ENCODE data around the gene ZNF883. TPM values are rescaled to one million over a fixed set of nuclear protein-coding genes. Genes with fewer than 3 reads are reported as not detected.

Gene ZNF883
- total and polyA plus RNA-seq, 9 donors, result 2.9 to 5.3 (median 3.8) TPM

- Histone ChIP-seq H3K9me3 (replicated peaks; ENCODE audit: control insufficient read depth, low read depth, low read length) (peaks cover under 1% of the 10 kb centered on the region), H3K4me1 (ENCODE audit: control insufficient read depth, insufficient read depth, low read length) (peaks cover 2% of the 10 kb centered on the region), H3K4me3 (ENCODE audit: low read length) (peak overlapping the region; percentile 50), H3K27ac (ENCODE audit: low read length) (no peak overlapping the region), H3K36me3 (ENCODE audit: control insufficient read depth, insufficient read depth, low read length) (no peaks in the 10 kb centered on the region), H3K27me3 (ENCODE audit: control insufficient read depth, insufficient read depth, low read length) (no peaks in the 10 kb centered on the region)
- WGBS (ENCODE audit: insufficient coverage), result no CpG with 5 or more reads among the region's 9 CpGs
- peak; percentile 1 for DNase-seq
Measured at GRCh38 chr9:113012492-113012891, 500 bp upstream of the ZNF883 start.

- no peaks in the 10 kb centered on the region for H3K27me3 ChIP-seq (ENCODE audit: control insufficient read depth, insufficient read depth, low read length)
- WGBS (ENCODE audit: insufficient coverage), result no CpG with 5 or more reads among the region's 1 CpG
- no peaks in the 10 kb centered on the region for H3K4me1 ChIP-seq (ENCODE audit: control insufficient read depth, insufficient read depth, low read length)
- no peak for DNase-seq
- H3K4me3 ChIP-seq (ENCODE audit: low read length), result no peak overlapping the region
- H3K27ac ChIP-seq (ENCODE audit: low read length), result no peak overlapping the region
- peaks cover 17% of the 10 kb centered on the region for H3K9me3 ChIP-seq (replicated peaks; ENCODE audit: control insufficient read depth, low read depth, low read length)
- H3K36me3 ChIP-seq (ENCODE audit: control insufficient read depth, insufficient read depth, low read length), result no peaks in the 10 kb centered on the region
Measured at GRCh38 chr9:113005777-113006176, 6.2 kb downstream of the ZNF883 start.

GRCh38 chr9:112997236-112997941 lies 14.6 kb downstream of the ZNF883 start:
- Histone ChIP-seq H3K36me3 (ENCODE audit: control insufficient read depth, insufficient read depth, low read length) (peaks cover 15% of the 10 kb centered on the region), H3K27me3 (ENCODE audit: control insufficient read depth, insufficient read depth, low read length) (no peaks in the 10 kb centered on the region), H3K4me1 (ENCODE audit: control insufficient read depth, insufficient read depth, low read length) (no peaks in the 10 kb centered on the region), H3K9me3 (replicated peaks; ENCODE audit: control insufficient read depth, low read depth, low read length) (peaks cover 60% of the 10 kb centered on the region), H3K4me3 (ENCODE audit: low read length) (no peak overlapping the region), H3K27ac (ENCODE audit: low read length) (no peak overlapping the region)
- WGBS (ENCODE audit: insufficient coverage), result no CpG with 5 or more reads among the region's 8 CpGs
- DNase-seq, result no peak

- 0% methylated on average over 2 of the region's 5 CpGs for WGBS (ENCODE audit: insufficient coverage)
- H3K4me1 ChIP-seq (ENCODE audit: control insufficient read depth, insufficient read depth, low read length), result no peaks in the 10 kb centered on the region
- H3K27ac ChIP-seq (ENCODE audit: low read length), result no peak overlapping the region
- H3K27me3 ChIP-seq (ENCODE audit: control insufficient read depth, insufficient read depth, low read length), result no peaks in the 10 kb centered on the region
- no peaks in the 10 kb centered on the region for H3K36me3 ChIP-seq (ENCODE audit: control insufficient read depth, insufficient read depth, low read length)
- H3K4me3 ChIP-seq (ENCODE audit: low read length), result no peak overlapping the region
- DNase-seq, result peak; percentile 1
- H3K9me3 ChIP-seq (replicated peaks; ENCODE audit: control insufficient read depth, low read depth, low read length), result no peaks in the 10 kb centered on the region
Measured at GRCh38 chr9:112971415-112971814, 40.6 kb downstream of the ZNF883 start.

GRCh38 chr9:112970939-112971338 lies 41.1 kb downstream of the ZNF883 start:
- Histone ChIP-seq H3K27ac (ENCODE audit: low read length) (no peak overlapping the region), H3K4me1 (ENCODE audit: control insufficient read depth, insufficient read depth, low read length) (no peaks in the 10 kb centered on the region), H3K27me3 (ENCODE audit: control insufficient read depth, insufficient read depth, low read length) (no peaks in the 10 kb centered on the region), H3K36me3 (ENCODE audit: control insufficient read depth, insufficient read depth, low read length) (no peaks in the 10 kb centered on the region), H3K9me3 (replicated peaks; ENCODE audit: control insufficient read depth, low read depth, low read length) (no peaks in the 10 kb centered on the region), H3K4me3 (ENCODE audit: low read length) (no peak overlapping the region)
- 62% methylated on average over 4 of the region's 6 CpGs for WGBS (ENCODE audit: insufficient coverage)
- DNase-seq, result peak; percentile 2

GRCh38 chr9:112969730-112970129 lies 42.3 kb downstream of the ZNF883 start:
- Histone ChIP-seq H3K27ac (ENCODE audit: low read length) (no peak overlapping the region), H3K9me3 (replicated peaks; ENCODE audit: control insufficient read depth, low read depth, low read length) (no peaks in the 10 kb centered on the region), H3K4me3 (ENCODE audit: low read length) (no peak overlapping the region), H3K36me3 (ENCODE audit: control insufficient read depth, insufficient read depth, low read length) (no peaks in the 10 kb centered on the region), H3K27me3 (ENCODE audit: control insufficient read depth, insufficient read depth, low read length) (no peaks in the 10 kb centered on the region), H3K4me1 (ENCODE audit: control insufficient read depth, insufficient read depth, low read length) (no peaks in the 10 kb centered on the region)
- no peak for DNase-seq
- WGBS (ENCODE audit: insufficient coverage), result 75% methylated on average over 2 of the region's 4 CpGs

- H3K4me3 ChIP-seq (ENCODE audit: low read length), result no peak overlapping the region
- DNase-seq, result no peak
- H3K27me3 ChIP-seq (ENCODE audit: control insufficient read depth, insufficient read depth, low read length), result peaks cover 3% of the 10 kb centered on the region
- H3K36me3 ChIP-seq (ENCODE audit: control insufficient read depth, insufficient read depth, low read length), result no peaks in the 10 kb centered on the region
- H3K27ac ChIP-seq (ENCODE audit: low read length), result no peak overlapping the region
- WGBS (ENCODE audit: insufficient coverage), result no CpG with 5 or more reads among the region's 1 CpG
- no peaks in the 10 kb centered on the region for H3K4me1 ChIP-seq (ENCODE audit: control insufficient read depth, insufficient read depth, low read length)
- H3K9me3 ChIP-seq (replicated peaks; ENCODE audit: control insufficient read depth, low read depth, low read length), result no peaks in the 10 kb centered on the region
Measured at GRCh38 chr9:112955550-112955949, 56.4 kb downstream of the ZNF883 start.

- Histone ChIP-seq H3K4me3 (ENCODE audit: low read length) (no peak overlapping the region), H3K4me1 (ENCODE audit: control insufficient read depth, insufficient read depth, low read length) (no peaks in the 10 kb centered on the region), H3K36me3 (ENCODE audit: control insufficient read depth, insufficient read depth, low read length) (no peaks in the 10 kb centered on the region), H3K27me3 (ENCODE audit: control insufficient read depth, insufficient read depth, low read length) (no peaks in the 10 kb centered on the region), H3K27ac (ENCODE audit: low read length) (no peak overlapping the region), H3K9me3 (replicated peaks; ENCODE audit: control insufficient read depth, low read depth, low read length) (peaks cover 8% of the 10 kb centered on the region)
- WGBS (ENCODE audit: insufficient coverage), result 24% methylated on average over 13 of the region's 25 CpGs
- no peak for DNase-seq
Measured at GRCh38 chr9:112945620-112946208, 66.3 kb downstream of the ZNF883 start.

- no peaks in the 10 kb centered on the region for H3K4me1 ChIP-seq (ENCODE audit: control insufficient read depth, insufficient read depth, low read length)
- no peak overlapping the region for H3K27ac ChIP-seq (ENCODE audit: low read length)
- H3K36me3 ChIP-seq (ENCODE audit: control insufficient read depth, insufficient read depth, low read length), result no peaks in the 10 kb centered on the region
- H3K27me3 ChIP-seq (ENCODE audit: control insufficient read depth, insufficient read depth, low read length), result peaks cover 5% of the 10 kb centered on the region
- H3K4me3 ChIP-seq (ENCODE audit: low read length), result no peak overlapping the region
- H3K9me3 ChIP-seq (replicated peaks; ENCODE audit: control insufficient read depth, low read depth, low read length), result no peaks in the 10 kb centered on the region
- DNase-seq, result no peak
Measured at GRCh38 chr9:112939418-112939817, 72.6 kb downstream of the ZNF883 start.

- Histone ChIP-seq H3K27ac (ENCODE audit: low read length) (no peak overlapping the region), H3K9me3 (replicated peaks; ENCODE audit: control insufficient read depth, low read depth, low read length) (no peaks in the 10 kb centered on the region), H3K36me3 (ENCODE audit: control insufficient read depth, insufficient read depth, low read length) (no peaks in the 10 kb centered on the region), H3K4me1 (ENCODE audit: control insufficient read depth, insufficient read depth, low read length) (no peaks in the 10 kb centered on the region), H3K4me3 (ENCODE audit: low read length) (no peak overlapping the region), H3K27me3 (ENCODE audit: control insufficient read depth, insufficient read depth, low read length) (peaks cover 16% of the 10 kb centered on the region)
- no peak for DNase-seq
- WGBS (ENCODE audit: insufficient coverage), result 94% methylated on average over 2 of the region's 2 CpGs
Measured at GRCh38 chr9:112933696-112934095, 78.3 kb downstream of the ZNF883 start.
